DND-41 (cell line): ENCODE measurements around the gene GUCA2B.
A peak's percentile ranks its signal among the peaks of the same experiment; 100 is the strongest.

Source experiments
- ATAC-seq: fragments of 200-7000 bp; cut with Tn5 transposase; 3 replicates; pipeline ENCODE4 v1.9.1; 2021; ENCODE audit warnings: low read depth; ENCODE audit not compliant: insufficient read depth
- DNase-seq: peaks from one replicate; pipeline ENCODE4 v3.0.0-alpha.2; 2020
- H2AFZ ChIP-seq: 2 replicates; pipeline ENCODE4 v1.6.0; 2012; ENCODE audit warnings: low read depth, low read length
- H3K27ac ChIP-seq: 2 replicates; pipeline ENCODE4 v1.5.1; 2012; ENCODE audit warnings: low read length, inconsistent platforms
- H3K27me3 ChIP-seq: fragments of 200-600 bp; sonication (generic); 2 replicates; pipeline ENCODE4 v1.6.0; 2012; ENCODE audit warnings: low read length, mild to moderate bottlenecking, inconsistent platforms; ENCODE audit not compliant: insufficient read depth, poor library complexity
- H3K36me3 ChIP-seq: 2 replicates; pipeline ENCODE4 v1.5.1; 2012; ENCODE audit warnings: low read length, inconsistent platforms; ENCODE audit not compliant: insufficient read depth
- H3K4me1 ChIP-seq: 2 replicates; pipeline ENCODE4 v1.5.1; 2012; ENCODE audit warnings: mild to moderate bottlenecking, low read length; ENCODE audit not compliant: insufficient read depth
- H3K4me2 ChIP-seq: 2 replicates; pipeline ENCODE4 v1.6.0; 2012; ENCODE audit warnings: mild to moderate bottlenecking, moderate library complexity, low read length, inconsistent platforms; ENCODE audit not compliant: insufficient read depth
- H3K4me3 ChIP-seq, 2 experiments: fragments of 200-600 bp in 1 of 2; shearing (Covaris generic) in 1 of 2; 2 replicates each; pipeline ENCODE4 v1.5.1; 2012 to 2016; ENCODE audit warnings: inconsistent platforms in 2 of 2, low read length in 2 of 2, mild to moderate bottlenecking in 2 of 2, low read depth in 1 of 2, moderate library complexity in 1 of 2
- H3K79me2 ChIP-seq: 2 replicates; pipeline ENCODE4 v1.6.0; 2012; ENCODE audit warnings: low read length, inconsistent platforms; ENCODE audit not compliant: insufficient read depth
- H3K9ac ChIP-seq: 2 replicates; pipeline ENCODE4 v1.6.0; 2012; ENCODE audit warnings: low read depth, mild to moderate bottlenecking, inconsistent platforms, low read length, moderate library complexity
- H3K9me3 ChIP-seq: 2 replicates; pipeline ENCODE4 v1.5.1; 2012; ENCODE audit warnings: low read length, moderate library complexity, mild to moderate bottlenecking, inconsistent platforms; ENCODE audit not compliant: insufficient read depth, severe bottlenecking
- H4K20me1 ChIP-seq: 2 replicates; pipeline ENCODE4 v1.6.0; 2012; ENCODE audit warnings: low read length; ENCODE audit not compliant: insufficient read depth
- EZH2 ChIP-seq: IDR thresholded peaks from 3 replicates; pipeline ENCODE4 v1.6.1; 2012; ENCODE audit warnings: borderline replicate concordance, low read depth, mild to moderate bottlenecking, moderate library complexity, low read length, inconsistent platforms; ENCODE audit not compliant: severe bottlenecking
- TF ChIP-seq, protein P1 (sequence below): IDR thresholded peaks from 2 replicates; pipeline ENCODE4 v1.5.1; 2012; ENCODE audit warnings: borderline replicate concordance, low read length, moderate library complexity, mild to moderate bottlenecking; ENCODE audit not compliant: poor library complexity, severe bottlenecking; ENCODE audit errors: extremely low read depth

Gene GUCA2B

GRCh38 chr1:42167611-42168390 lies 14.6 kb downstream of the GUCA2B start:
- no peak for DNase-seq
- Histone ChIP-seq H2AFZ (no peak overlapping the region), H3K9ac (no peak overlapping the region), H4K20me1 (no peaks in the 10 kb centered on the region), H3K27ac (no peak overlapping the region), H3K36me3 (no peaks in the 10 kb centered on the region), H3K4me3 (no peak overlapping the region), H3K79me2 (no peaks in the 10 kb centered on the region), H3K4me2 (no peak overlapping the region), H3K9me3 (no peaks in the 10 kb centered on the region), H3K27me3 (no peaks in the 10 kb centered on the region), H3K4me1 (no peaks in the 10 kb centered on the region)
- peak; percentile 20; the same call in 1 of the 3 replicates for ATAC-seq
- TF ChIP-seq EZH2 = no peak
- TF ChIP-seq, protein P1, sequence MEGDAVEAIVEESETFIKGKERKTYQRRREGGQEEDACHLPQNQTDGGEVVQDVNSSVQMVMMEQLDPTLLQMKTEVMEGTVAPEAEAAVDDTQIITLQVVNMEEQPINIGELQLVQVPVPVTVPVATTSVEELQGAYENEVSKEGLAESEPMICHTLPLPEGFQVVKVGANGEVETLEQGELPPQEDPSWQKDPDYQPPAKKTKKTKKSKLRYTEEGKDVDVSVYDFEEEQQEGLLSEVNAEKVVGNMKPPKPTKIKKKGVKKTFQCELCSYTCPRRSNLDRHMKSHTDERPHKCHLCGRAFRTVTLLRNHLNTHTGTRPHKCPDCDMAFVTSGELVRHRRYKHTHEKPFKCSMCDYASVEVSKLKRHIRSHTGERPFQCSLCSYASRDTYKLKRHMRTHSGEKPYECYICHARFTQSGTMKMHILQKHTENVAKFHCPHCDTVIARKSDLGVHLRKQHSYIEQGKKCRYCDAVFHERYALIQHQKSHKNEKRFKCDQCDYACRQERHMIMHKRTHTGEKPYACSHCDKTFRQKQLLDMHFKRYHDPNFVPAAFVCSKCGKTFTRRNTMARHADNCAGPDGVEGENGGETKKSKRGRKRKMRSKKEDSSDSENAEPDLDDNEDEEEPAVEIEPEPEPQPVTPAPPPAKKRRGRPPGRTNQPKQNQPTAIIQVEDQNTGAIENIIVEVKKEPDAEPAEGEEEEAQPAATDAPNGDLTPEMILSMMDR = no peak

DNA sequence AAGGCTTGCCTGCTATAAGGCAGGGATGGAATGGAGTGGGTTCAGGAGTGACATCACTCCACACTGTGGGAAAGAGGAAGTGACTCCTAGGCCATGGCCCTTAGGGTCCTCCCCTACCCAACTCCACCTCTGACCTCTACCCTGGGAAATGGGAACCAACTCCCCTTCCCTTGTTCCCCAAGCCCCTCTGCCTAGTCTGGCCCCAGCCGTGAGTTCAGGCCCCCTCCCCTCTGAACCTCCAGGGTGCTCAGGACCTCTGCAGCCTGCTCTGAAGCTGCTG lies 15.1 kb downstream of the GUCA2B start:
- no peak overlapping the region for H3K9ac ChIP-seq
- H3K4me3 ChIP-seq = no peak overlapping the region
- no peaks in the 10 kb centered on the region for H3K27me3 ChIP-seq
- ATAC-seq = no peak
- H3K27ac ChIP-seq = no peak overlapping the region
- TF ChIP-seq EZH2 = no peak
- TF ChIP-seq, protein P1 = no peak
- H3K4me2 ChIP-seq = no peak overlapping the region
- H3K79me2 ChIP-seq = no peaks in the 10 kb centered on the region
- DNase-seq = no peak
- no peaks in the 10 kb centered on the region for H3K9me3 ChIP-seq
- H2AFZ ChIP-seq = no peak overlapping the region
- H4K20me1 ChIP-seq = no peaks in the 10 kb centered on the region
- H3K4me1 ChIP-seq = no peaks in the 10 kb centered on the region
- no peaks in the 10 kb centered on the region for H3K36me3 ChIP-seq

DNA sequence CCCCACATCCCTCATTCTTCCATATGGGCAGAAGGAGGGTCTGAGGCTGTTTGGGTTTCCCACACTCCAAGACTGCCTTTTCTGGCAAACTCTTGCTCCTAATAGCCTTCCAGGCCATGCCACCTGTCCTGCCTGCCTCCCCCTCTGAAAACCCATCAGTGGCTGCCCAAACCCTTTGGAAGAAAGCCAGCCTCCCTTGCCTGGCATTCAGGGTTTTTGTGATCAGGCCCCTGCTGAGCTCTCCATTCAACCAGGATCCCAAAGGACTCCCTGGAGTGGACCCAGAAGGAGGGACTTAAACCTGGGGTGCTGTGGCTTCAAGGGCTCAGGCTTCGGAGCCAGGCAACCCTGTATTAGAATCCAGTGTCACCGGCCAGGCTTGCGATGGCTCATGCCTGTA lies 15.6 kb downstream of the GUCA2B start:
- H3K27ac ChIP-seq = no peak overlapping the region
- no peaks in the 10 kb centered on the region for H4K20me1 ChIP-seq
- no peaks in the 10 kb centered on the region for H3K27me3 ChIP-seq
- no peak overlapping the region for H3K4me2 ChIP-seq
- no peak overlapping the region for H2AFZ ChIP-seq
- no peak for TF ChIP-seq EZH2
- TF ChIP-seq, protein P1 = no peak
- ATAC-seq (no peak), DNase-seq (no peak)
- H3K79me2 ChIP-seq = no peaks in the 10 kb centered on the region
- no peak overlapping the region for H3K9ac ChIP-seq
- H3K4me1 ChIP-seq = no peaks in the 10 kb centered on the region
- H3K9me3 ChIP-seq = no peaks in the 10 kb centered on the region
- no peaks in the 10 kb centered on the region for H3K36me3 ChIP-seq
- no peak overlapping the region for H3K4me3 ChIP-seq
